ENCODE measurements around the gene TAB2. TPM values are rescaled to one million over a fixed set of nuclear protein-coding genes. Genes with fewer than 3 reads are reported as not detected.
A peak's percentile ranks its signal among the peaks of the same experiment; 100 is the strongest.

TAB2 gene
- total RNA-seq, 1 donor from 2014 or later: 81.8 TPM

DNA sequence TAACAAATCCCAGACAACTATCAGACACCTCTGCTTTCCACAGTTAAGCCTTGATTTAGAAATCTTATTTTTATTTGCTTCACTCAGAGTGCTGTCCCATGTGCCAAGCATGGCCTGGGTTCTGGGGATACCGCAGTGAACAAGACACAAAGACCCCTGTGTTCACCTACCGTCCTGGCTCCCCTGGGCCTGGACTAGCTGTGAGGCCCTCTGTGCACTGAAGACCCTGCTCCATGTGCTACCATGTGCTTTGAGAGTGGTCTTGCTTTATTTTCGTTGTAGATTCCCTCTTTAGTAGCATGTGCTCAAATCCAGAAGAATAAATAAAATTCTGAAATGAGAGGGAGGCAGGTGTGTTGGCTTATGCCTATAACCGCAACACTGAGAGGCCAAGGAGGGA lies 105.1 kb downstream of the TAB2 start:
- FAIRE-seq (no peak), DNase-seq (ENCODE audit: low read depth) (no peak)
- no peak overlapping the region for H3K4me3 ChIP-seq (ENCODE audit: insufficient read depth, low read depth, low read length)
- no peak overlapping the region for H3K4me3 Mint-ChIP-seq (ENCODE audit: unreplicated experiment)
- peaks cover 5% of the 10 kb centered on the region for H3K27me3 Mint-ChIP-seq (ENCODE audit: low read depth, unreplicated experiment)
- no peaks in the 10 kb centered on the region for H3K36me3 ChIP-seq (ENCODE audit: insufficient read depth, low read length)
- H3K27me3 ChIP-seq (ENCODE audit: insufficient read depth, low read length): no peaks in the 10 kb centered on the region
- H3K27ac Mint-ChIP-seq (ENCODE audit: unreplicated experiment): no peak overlapping the region
- H3K4me2 ChIP-seq (ENCODE audit: low read length): no peak overlapping the region
- no peaks in the 10 kb centered on the region for H4K20me1 ChIP-seq (ENCODE audit: insufficient read depth, low read length)
- no peaks in the 10 kb centered on the region for H3K9me3 ChIP-seq (ENCODE audit: insufficient read depth, low read depth, low read length)
- H3K9ac ChIP-seq (ENCODE audit: low read length): no peak overlapping the region
- peaks cover 5% of the 10 kb centered on the region for H3K4me1 ChIP-seq (ENCODE audit: insufficient read depth, low read length)
- peaks cover 8% of the 10 kb centered on the region for H3K4me1 Mint-ChIP-seq (ENCODE audit: low read depth, unreplicated experiment)
- peaks cover 5% of the 10 kb centered on the region for H3K36me3 Mint-ChIP-seq (ENCODE audit: low read depth, unreplicated experiment)
- no peaks in the 10 kb centered on the region for H3K9me3 Mint-ChIP-seq (ENCODE audit: unreplicated experiment)
- H3K79me2 ChIP-seq (ENCODE audit: insufficient read depth, low read length): no peaks in the 10 kb centered on the region
- no peak overlapping the region for H3K27ac ChIP-seq (ENCODE audit: low read depth, low read length)
- no peak overlapping the region for H2AFZ ChIP-seq (ENCODE audit: low read depth, low read length)
- TF ChIP-seq CTCF (IDR thresholded peaks at IDR 0.05; ENCODE audit: insufficient read depth, low read depth, low read length) (no peak), EZH2 (IDR thresholded peaks at IDR 0.05; ENCODE audit: insufficient read depth, low read length) (no peak)

DNA sequence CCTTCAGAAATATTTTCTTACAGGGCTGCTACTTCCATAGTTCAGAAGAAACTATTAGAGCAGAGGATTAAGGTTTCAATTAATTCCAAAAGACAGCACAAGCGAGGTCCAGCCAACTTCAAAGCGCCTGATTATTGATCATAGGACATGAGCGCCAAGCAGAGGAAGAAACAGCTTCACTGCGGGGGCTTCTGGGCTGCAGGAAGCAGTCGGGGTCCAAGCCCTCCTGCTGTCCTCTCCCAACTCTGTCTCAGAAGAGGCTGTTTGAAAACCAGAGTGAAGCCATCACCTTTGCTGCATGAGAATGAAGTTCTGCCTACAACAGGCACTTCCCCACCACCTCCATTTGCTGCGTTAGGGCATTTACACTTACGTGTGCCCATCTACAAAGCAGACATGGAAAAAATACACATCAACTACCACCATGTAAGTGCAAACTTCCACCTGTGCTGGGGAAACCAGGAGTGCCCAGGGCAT lies 106.5 kb downstream of the TAB2 start:
- H3K79me2 ChIP-seq (ENCODE audit: insufficient read depth, low read length): no peaks in the 10 kb centered on the region
- TF ChIP-seq EZH2 (IDR thresholded peaks at IDR 0.05; ENCODE audit: insufficient read depth, low read length): no peak
- no peak for TF ChIP-seq CTCF (IDR thresholded peaks at IDR 0.05; ENCODE audit: insufficient read depth, low read depth, low read length)
- FAIRE-seq: no peak
- H3K27ac Mint-ChIP-seq (ENCODE audit: unreplicated experiment): no peak overlapping the region
- H3K27me3 Mint-ChIP-seq (ENCODE audit: low read depth, unreplicated experiment): peaks cover 12% of the 10 kb centered on the region
- DNase-seq (ENCODE audit: low read depth): no peak
- H3K36me3 Mint-ChIP-seq (ENCODE audit: low read depth, unreplicated experiment): peaks cover 5% of the 10 kb centered on the region
- peak overlapping the region; percentile 24 for H3K4me3 ChIP-seq (ENCODE audit: insufficient read depth, low read depth, low read length)
- H3K4me1 Mint-ChIP-seq (ENCODE audit: low read depth, unreplicated experiment): peaks cover 8% of the 10 kb centered on the region
- peaks cover 5% of the 10 kb centered on the region for H3K4me1 ChIP-seq (ENCODE audit: insufficient read depth, low read length)
- peak overlapping the region; percentile 48 for H3K9ac ChIP-seq (ENCODE audit: low read length)
- no peaks in the 10 kb centered on the region for H3K36me3 ChIP-seq (ENCODE audit: insufficient read depth, low read length)
- H3K4me2 ChIP-seq (ENCODE audit: low read length): peak overlapping the region; percentile 73
- H4K20me1 ChIP-seq (ENCODE audit: insufficient read depth, low read length): no peaks in the 10 kb centered on the region
- H3K9me3 Mint-ChIP-seq (ENCODE audit: unreplicated experiment): no peaks in the 10 kb centered on the region
- no peaks in the 10 kb centered on the region for H3K27me3 ChIP-seq (ENCODE audit: insufficient read depth, low read length)
- peak overlapping the region; percentile 20 for H2AFZ ChIP-seq (ENCODE audit: low read depth, low read length)
- H3K4me3 Mint-ChIP-seq (ENCODE audit: unreplicated experiment): no peak overlapping the region
- no peak overlapping the region for H3K27ac ChIP-seq (ENCODE audit: low read depth, low read length)
- no peaks in the 10 kb centered on the region for H3K9me3 ChIP-seq (ENCODE audit: insufficient read depth, low read depth, low read length)

DNA sequence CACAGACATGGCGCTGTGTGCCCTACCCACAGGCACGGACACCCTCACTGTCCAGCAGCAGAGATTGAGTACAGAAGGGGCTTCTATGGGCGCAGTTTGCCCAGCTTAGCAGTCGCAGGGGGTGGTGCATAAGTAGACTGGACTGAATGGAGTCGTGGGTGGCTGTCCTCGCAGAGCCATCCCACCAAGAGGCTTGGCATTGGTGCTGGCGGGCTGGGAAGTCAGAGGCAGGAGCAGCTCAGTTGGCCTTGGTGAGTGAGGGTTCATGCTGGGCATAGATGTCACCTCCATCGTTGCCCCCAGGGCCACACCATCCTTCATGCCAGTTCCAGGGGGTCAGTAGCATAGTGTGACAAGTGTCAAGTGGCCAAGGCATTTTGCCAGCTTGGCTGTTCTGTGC lies 107.7 kb downstream of the TAB2 start:
- peaks cover 13% of the 10 kb centered on the region for H3K27me3 Mint-ChIP-seq (ENCODE audit: low read depth, unreplicated experiment)
- FAIRE-seq: no peak

More for the DNA sequence above, 107.7 kb downstream of the TAB2 start:
- TF ChIP-seq EZH2 (IDR thresholded peaks at IDR 0.05; ENCODE audit: insufficient read depth, low read length) (no peak), CTCF (IDR thresholded peaks at IDR 0.05; ENCODE audit: insufficient read depth, low read depth, low read length) (no peak)
- H3K9me3 ChIP-seq (ENCODE audit: insufficient read depth, low read depth, low read length): no peaks in the 10 kb centered on the region
- H3K4me1 ChIP-seq (ENCODE audit: insufficient read depth, low read length): peaks cover 5% of the 10 kb centered on the region
- DNase-seq (ENCODE audit: low read depth): no peak
- no peak overlapping the region for H3K4me3 Mint-ChIP-seq (ENCODE audit: unreplicated experiment)
- no peak overlapping the region for H3K4me2 ChIP-seq (ENCODE audit: low read length)
- no peak overlapping the region for H2AFZ ChIP-seq (ENCODE audit: low read depth, low read length)
- H3K27me3 ChIP-seq (ENCODE audit: insufficient read depth, low read length): no peaks in the 10 kb centered on the region
- H3K4me3 ChIP-seq (ENCODE audit: insufficient read depth, low read depth, low read length): no peak overlapping the region
- H3K9ac ChIP-seq (ENCODE audit: low read length): no peak overlapping the region
- no peaks in the 10 kb centered on the region for H3K36me3 ChIP-seq (ENCODE audit: insufficient read depth, low read length)
- H3K27ac Mint-ChIP-seq (ENCODE audit: unreplicated experiment): no peak overlapping the region
- no peaks in the 10 kb centered on the region for H3K9me3 Mint-ChIP-seq (ENCODE audit: unreplicated experiment)
- H4K20me1 ChIP-seq (ENCODE audit: insufficient read depth, low read length): no peaks in the 10 kb centered on the region
- H3K4me1 Mint-ChIP-seq (ENCODE audit: low read depth, unreplicated experiment): peaks cover 8% of the 10 kb centered on the region
- H3K36me3 Mint-ChIP-seq (ENCODE audit: low read depth, unreplicated experiment): peaks cover 5% of the 10 kb centered on the region
- no peaks in the 10 kb centered on the region for H3K79me2 ChIP-seq (ENCODE audit: insufficient read depth, low read length)
- H3K27ac ChIP-seq (ENCODE audit: low read depth, low read length): no peak overlapping the region
